ENCODE measurements around the gene OR2AE1.
"Not testable (repeated sequence)": the region's sequence is repeated elsewhere in the genome, so short reads cannot be mapped to it uniquely, and the experiment has no call there.

DNA sequence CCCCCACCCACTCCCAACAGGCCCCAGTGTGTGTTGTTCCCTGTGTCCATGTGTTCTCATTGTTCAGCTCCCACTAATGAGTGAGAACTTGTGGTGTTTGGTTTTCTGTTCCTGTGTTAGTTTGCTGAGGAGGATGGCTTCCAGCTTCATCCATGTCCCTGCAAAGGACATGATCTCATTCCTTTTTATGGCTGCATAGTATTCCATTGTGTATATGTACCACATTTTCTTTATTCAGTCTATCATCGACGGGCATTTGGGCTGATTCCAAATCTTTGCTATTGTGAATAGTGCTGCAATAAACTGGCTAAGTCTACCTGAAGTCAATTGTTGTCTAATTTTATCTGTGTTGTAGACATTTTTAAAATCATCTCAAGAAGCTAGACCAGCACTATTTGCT, 9.4 kb downstream of the OR2AE1 start:
- TF ChIP-seq KAT7 (CRISPR knock-in tag; IDR thresholded peaks at IDR 0.05; ENCODE audit: borderline replicate concordance); ARID2 (CRISPR knock-in tag; IDR thresholded peaks at IDR 0.05; ENCODE audit: borderline replicate concordance); ATF1 (CRISPR knock-in tag; IDR thresholded peaks at IDR 0.05); MYNN (CRISPR knock-in tag; IDR thresholded peaks at IDR 0.05; ENCODE audit: low read depth); PCBP2 (optimal IDR thresholded peaks at IDR 0.05; ENCODE audit: low read depth, low read length, poor library complexity, severe bottlenecking); POLR2AphosphoS5 (IDR thresholded peaks at IDR 0.05; ENCODE audit: low read depth, low read length); KLF16 (CRISPR knock-in tag; IDR thresholded peaks at IDR 0.05); MAZ (IDR thresholded peaks at IDR 0.05; ENCODE audit: borderline replicate concordance, low read depth, low read length); MAZ (CRISPR knock-in tag; IDR thresholded peaks at IDR 0.05; ENCODE audit: low read depth): not testable (repeated sequence)
- TF ChIP-seq, protein P1, sequence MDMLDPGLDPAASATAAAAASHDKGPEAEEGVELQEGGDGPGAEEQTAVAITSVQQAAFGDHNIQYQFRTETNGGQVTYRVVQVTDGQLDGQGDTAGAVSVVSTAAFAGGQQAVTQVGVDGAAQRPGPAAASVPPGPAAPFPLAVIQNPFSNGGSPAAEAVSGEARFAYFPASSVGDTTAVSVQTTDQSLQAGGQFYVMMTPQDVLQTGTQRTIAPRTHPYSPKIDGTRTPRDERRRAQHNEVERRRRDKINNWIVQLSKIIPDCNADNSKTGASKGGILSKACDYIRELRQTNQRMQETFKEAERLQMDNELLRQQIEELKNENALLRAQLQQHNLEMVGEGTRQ (IDR thresholded peaks at IDR 0.05; ENCODE audit: low read depth, low read length): not testable (repeated sequence)
- TF ChIP-seq, protein P1 (CRISPR knock-in tag; IDR thresholded peaks at IDR 0.05; ENCODE audit: borderline replicate concordance): not testable (repeated sequence)
- TF ChIP-seq, protein P2, sequence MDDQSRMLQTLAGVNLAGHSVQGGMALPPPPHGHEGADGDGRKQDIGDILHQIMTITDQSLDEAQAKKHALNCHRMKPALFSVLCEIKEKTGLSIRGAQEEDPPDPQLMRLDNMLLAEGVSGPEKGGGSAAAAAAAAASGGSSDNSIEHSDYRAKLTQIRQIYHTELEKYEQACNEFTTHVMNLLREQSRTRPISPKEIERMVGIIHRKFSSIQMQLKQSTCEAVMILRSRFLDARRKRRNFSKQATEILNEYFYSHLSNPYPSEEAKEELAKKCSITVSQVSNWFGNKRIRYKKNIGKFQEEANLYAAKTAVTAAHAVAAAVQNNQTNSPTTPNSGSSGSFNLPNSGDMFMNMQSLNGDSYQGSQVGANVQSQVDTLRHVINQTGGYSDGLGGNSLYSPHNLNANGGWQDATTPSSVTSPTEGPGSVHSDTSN (CRISPR knock-in tag; IDR thresholded peaks at IDR 0.05; ENCODE audit: borderline replicate concordance): not testable (repeated sequence)
